Esophagus muscularis mucosa (tissue), 3 donors: ENCODE measurements around the gene CPA3.

Experiments used
- CTCF ChIP-seq, 3 experiments: fragments of 200-600 bp in 2 of 3; fragments of 450-650 bp in 1 of 3; sonication (generic) in 2 of 3; IDR thresholded peaks; one replicate each; pipeline ENCODE4 v1.5.1; 2017 to 2019; ENCODE audit warnings: antibody characterized with exemption in 3 of 3, mild to moderate bottlenecking in 2 of 3, moderate library complexity in 1 of 3
- EP300 ChIP-seq: sonication (generic); formaldehyde crosslinking; IDR thresholded peaks from one replicate; pipeline ENCODE4 v1.6.1; 2017; ENCODE audit warnings: antibody characterized with exemption

- TF ChIP-seq CTCF (IDR thresholded peaks at IDR 0.05) = no peak
- no peak for TF ChIP-seq EP300
These were observed 73.8 kb downstream of the CPA3 start for GRCh38 chr3:148938936-148939335.
